ENCODE measurements around the gene NIM1K.
"Not testable (repeated sequence)": the region's sequence is repeated elsewhere in the genome, so short reads cannot be mapped to it uniquely, and the experiment has no call there.

The NIM1K gene

DNA sequence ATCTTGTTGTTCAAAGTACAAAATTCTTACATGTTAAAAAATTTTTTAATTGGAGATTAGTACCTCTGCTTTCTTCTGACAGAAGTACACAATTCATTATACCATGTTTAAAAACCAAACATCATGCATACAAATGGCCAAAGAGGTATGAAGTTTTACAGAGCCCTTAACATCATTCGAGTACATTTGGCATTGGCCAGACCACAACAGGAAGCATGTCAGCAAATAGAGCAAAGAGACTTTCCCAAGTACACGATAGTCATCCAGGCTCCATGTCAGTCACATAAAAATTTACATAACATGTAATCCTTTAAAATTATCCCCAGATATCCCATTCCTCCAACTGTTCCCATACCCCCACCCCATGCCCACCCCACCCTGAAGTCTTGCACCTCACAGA, 98.7 kb downstream of the NIM1K start:
- H3K36me3 Mint-ChIP-seq (ENCODE audit: low read depth): peaks cover 93% of the 10 kb centered on the region
- H3K27ac Mint-ChIP-seq: no peak overlapping the region
- no peaks in the 10 kb centered on the region for H3K9me3 Mint-ChIP-seq
- H3K27me3 Mint-ChIP-seq: no peaks in the 10 kb centered on the region
- intact Hi-C loops (cut with micrococcal nuclease): no loop called here
- no peaks in the 10 kb centered on the region for H3K4me1 Mint-ChIP-seq (ENCODE audit: low read depth)
- H3K4me3 Mint-ChIP-seq: no peak overlapping the region

DNA sequence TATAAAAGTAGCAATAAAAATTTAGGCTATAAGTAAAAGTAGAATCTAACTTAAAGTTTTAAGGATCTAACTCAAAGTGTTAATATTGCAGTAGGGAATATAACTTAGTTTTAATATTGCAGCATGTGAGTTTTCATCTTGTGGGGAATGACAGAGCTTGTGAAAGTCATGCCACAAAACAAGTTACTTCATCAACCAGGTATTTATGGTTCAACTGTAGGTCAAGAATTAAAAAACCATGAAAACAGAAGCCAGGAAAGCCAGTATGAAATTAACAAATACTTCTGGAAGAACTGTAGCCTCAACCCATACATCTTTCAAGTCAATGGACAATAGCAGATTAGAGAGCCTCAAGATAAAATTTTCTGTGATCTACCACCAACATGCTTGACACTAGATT, 102.2 kb downstream of the NIM1K start:
- H3K27ac Mint-ChIP-seq: no peak overlapping the region
- intact Hi-C loops (cut with micrococcal nuclease): no loop called here
- no peaks in the 10 kb centered on the region for H3K9me3 Mint-ChIP-seq
- H3K36me3 Mint-ChIP-seq (ENCODE audit: low read depth): peaks cover 94% of the 10 kb centered on the region
- no peaks in the 10 kb centered on the region for H3K27me3 Mint-ChIP-seq
- no peaks in the 10 kb centered on the region for H3K4me1 Mint-ChIP-seq (ENCODE audit: low read depth)
- H3K4me3 Mint-ChIP-seq: no peak overlapping the region

DNA sequence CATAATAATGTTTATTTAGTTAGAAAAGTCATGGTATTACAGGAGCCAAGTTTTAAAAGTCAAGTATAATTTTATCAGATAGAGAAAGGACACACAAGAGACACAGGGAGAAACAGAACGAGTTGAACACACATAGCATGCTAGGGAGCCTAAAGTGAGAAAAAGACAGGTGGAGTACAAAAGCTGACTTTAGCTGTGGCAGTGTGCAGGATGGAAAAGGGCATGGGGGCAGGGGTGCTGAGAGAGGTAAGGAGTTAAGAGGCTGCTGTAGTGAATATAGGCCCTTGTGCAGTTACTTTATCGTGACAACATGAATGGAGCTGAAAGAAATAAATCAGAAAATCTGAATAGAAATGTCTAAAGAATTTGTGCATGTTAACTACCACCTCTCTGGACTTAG, 103.2 kb downstream of the NIM1K start:
- H3K36me3 Mint-ChIP-seq (ENCODE audit: low read depth): peaks cover 94% of the 10 kb centered on the region
- intact Hi-C loops (cut with micrococcal nuclease): no loop called here
- H3K4me3 Mint-ChIP-seq: no peak overlapping the region
- no peaks in the 10 kb centered on the region for H3K4me1 Mint-ChIP-seq (ENCODE audit: low read depth)
- H3K9me3 Mint-ChIP-seq: no peaks in the 10 kb centered on the region
- H3K27ac Mint-ChIP-seq: no peak overlapping the region
- H3K27me3 Mint-ChIP-seq: no peaks in the 10 kb centered on the region

DNA sequence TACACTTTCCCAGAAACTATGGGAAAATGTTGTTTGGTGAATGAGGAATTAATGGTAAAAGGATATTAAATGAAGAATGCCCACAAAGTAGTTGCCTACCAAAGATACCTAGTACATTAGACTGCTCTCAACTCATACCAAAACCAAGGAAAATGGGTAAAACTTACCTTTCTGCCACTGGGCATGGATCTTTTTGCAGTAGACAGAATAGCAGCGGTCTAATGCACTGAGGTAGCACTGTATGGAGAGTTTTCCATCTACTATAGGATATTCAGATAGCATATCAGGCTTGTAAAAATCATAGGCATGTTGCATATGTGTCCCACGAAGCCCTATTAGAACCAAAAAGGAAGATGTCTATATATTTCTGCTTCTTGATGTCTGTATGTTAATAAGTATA, 104.8 kb downstream of the NIM1K start:
- Mint-ChIP-seq H3K9me3 (no peaks in the 10 kb centered on the region), H3K27me3 (no peaks in the 10 kb centered on the region), H3K4me1 (ENCODE audit: low read depth) (peaks cover 13% of the 10 kb centered on the region), H3K27ac (no peak overlapping the region), H3K36me3 (ENCODE audit: low read depth) (peaks cover 94% of the 10 kb centered on the region), H3K4me3 (no peak overlapping the region)
- intact Hi-C loops (cut with micrococcal nuclease): no loop called here

DNA sequence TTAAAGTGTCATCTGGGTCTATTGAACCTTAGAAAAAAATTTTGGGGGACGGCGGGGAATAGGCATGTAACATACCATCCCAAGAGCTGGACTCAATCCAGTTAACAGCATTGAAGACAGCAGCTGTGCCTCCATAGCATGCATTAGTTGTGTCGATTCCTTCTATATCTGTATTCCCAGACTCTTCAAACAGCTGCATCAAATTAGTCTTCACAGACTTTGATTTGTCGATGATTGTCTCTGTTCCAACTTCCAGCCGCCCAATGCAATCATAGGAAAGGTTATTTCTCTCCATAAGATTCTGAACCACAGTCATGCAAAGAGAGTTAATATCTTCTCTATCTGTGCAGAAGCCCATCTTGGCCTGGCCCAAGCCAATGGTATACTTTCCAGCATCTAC, 106.4 kb downstream of the NIM1K start:
- peaks cover 28% of the 10 kb centered on the region for H3K4me1 Mint-ChIP-seq (ENCODE audit: low read depth)
- H3K36me3 Mint-ChIP-seq (ENCODE audit: low read depth): peaks cover 94% of the 10 kb centered on the region
- H3K27ac Mint-ChIP-seq: no peak overlapping the region
- H3K27me3 Mint-ChIP-seq: no peaks in the 10 kb centered on the region
- no peak overlapping the region for H3K4me3 Mint-ChIP-seq
- no peaks in the 10 kb centered on the region for H3K9me3 Mint-ChIP-seq
- intact Hi-C loops (cut with micrococcal nuclease): no loop called here

DNA sequence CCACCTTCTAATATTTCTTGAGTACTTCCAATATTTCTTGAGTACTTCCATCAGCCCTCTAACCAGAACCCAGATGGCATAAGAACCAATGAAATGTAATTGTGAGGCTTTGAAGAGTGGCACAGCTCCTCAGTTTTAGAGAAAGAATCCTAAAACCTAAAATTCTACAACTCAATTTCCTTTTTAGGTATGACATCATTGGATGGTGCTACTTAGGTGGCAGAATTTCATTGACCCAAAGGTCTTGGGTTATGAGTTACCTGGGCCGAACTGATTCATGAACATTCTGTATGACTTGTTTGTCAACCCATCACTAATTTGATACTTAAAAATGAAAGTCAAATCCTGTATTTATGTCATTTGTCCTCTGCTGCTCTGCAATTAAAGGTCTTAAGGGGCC, 108.1 kb downstream of the NIM1K start:
- H3K36me3 Mint-ChIP-seq (ENCODE audit: low read depth): peaks cover 91% of the 10 kb centered on the region
- H3K27ac Mint-ChIP-seq: no peak overlapping the region
- H3K4me1 Mint-ChIP-seq (ENCODE audit: low read depth): peaks cover 31% of the 10 kb centered on the region
- no peaks in the 10 kb centered on the region for H3K9me3 Mint-ChIP-seq
- H3K27me3 Mint-ChIP-seq: no peaks in the 10 kb centered on the region
- intact Hi-C loops (cut with micrococcal nuclease): no loop called here
- H3K4me3 Mint-ChIP-seq: no peak overlapping the region

DNA sequence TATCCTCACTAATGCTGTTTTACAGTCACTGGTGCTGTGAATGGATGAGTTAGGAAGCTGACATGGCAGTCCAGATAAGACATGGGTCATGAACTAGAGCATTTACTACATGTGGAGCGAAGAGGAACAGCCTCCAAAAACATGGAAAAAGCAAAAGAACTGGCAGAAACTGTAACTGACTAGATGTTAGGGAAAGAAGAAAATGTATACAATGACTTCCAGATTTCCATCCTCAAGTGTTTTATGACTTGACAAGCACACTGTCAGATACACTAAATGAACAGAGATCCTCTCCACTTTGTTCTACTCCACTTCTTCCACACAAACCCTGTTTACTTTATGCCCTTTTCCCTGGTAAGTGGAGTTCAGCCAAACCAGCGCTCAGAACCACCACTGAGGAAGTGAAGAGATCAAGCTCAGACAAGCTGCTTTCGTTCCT, 109.6 kb downstream of the NIM1K start:
- H3K27ac Mint-ChIP-seq: no peak overlapping the region
- peaks cover 38% of the 10 kb centered on the region for H3K4me1 Mint-ChIP-seq (ENCODE audit: low read depth)
- H3K27me3 Mint-ChIP-seq: no peaks in the 10 kb centered on the region
- H3K4me3 Mint-ChIP-seq: no peak overlapping the region
- intact Hi-C loops (cut with micrococcal nuclease): no loop called here
- peaks cover 82% of the 10 kb centered on the region for H3K36me3 Mint-ChIP-seq (ENCODE audit: low read depth)
- no peaks in the 10 kb centered on the region for H3K9me3 Mint-ChIP-seq

DNA sequence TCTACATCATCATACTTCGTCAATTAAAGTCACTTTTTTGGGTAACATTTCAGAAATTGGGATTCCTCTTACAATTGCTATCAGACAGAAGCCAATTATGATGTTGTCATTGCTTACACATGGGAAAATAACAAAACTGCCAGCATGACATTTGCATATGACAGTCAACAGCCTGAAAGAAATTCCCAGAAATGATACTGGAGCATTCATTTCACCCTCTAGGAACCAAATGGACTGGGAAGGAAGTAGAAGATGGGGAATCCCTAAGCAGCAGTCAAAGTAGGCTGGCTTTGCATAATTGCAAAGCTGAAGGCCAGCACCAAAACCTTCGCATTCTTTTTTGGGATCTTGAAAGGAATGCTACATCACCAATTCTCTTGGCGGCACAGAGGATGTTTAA, 110.5 kb downstream of the NIM1K start:
- no peaks in the 10 kb centered on the region for H3K9me3 Mint-ChIP-seq
- no peak overlapping the region for H3K4me3 Mint-ChIP-seq
- H3K36me3 Mint-ChIP-seq (ENCODE audit: low read depth): peaks cover 80% of the 10 kb centered on the region
- intact Hi-C loops (cut with micrococcal nuclease): no loop called here
- H3K27me3 Mint-ChIP-seq: no peaks in the 10 kb centered on the region
- no peak overlapping the region for H3K27ac Mint-ChIP-seq
- H3K4me1 Mint-ChIP-seq (ENCODE audit: low read depth): peaks cover 39% of the 10 kb centered on the region

DNA sequence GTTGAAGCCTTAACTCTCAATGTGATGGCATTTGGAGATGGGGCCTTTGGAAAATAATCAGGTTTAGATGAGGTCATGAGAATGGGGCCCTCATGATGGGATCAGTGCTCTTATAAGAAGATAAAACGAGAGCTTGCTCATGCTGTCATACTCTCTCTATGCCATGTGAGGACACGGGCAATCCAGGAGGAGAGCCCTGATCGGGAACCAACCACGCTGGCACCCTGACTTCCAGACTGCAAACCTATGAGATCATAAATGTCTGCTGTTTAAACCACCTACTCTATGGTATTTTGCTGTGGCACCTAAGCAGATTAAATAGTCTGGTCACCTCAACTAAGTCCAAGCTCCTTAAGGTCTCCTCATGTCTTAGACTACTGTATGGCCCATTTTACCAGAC, 111.2 kb downstream of the NIM1K start:
- intact Hi-C loops (cut with micrococcal nuclease): no loop called here
- H3K4me3 Mint-ChIP-seq: no peak overlapping the region
- no peaks in the 10 kb centered on the region for H3K9me3 Mint-ChIP-seq
- no peak overlapping the region for H3K27ac Mint-ChIP-seq
- H3K4me1 Mint-ChIP-seq (ENCODE audit: low read depth): peaks cover 39% of the 10 kb centered on the region
- H3K36me3 Mint-ChIP-seq (ENCODE audit: low read depth): peaks cover 73% of the 10 kb centered on the region
- no peaks in the 10 kb centered on the region for H3K27me3 Mint-ChIP-seq

DNA sequence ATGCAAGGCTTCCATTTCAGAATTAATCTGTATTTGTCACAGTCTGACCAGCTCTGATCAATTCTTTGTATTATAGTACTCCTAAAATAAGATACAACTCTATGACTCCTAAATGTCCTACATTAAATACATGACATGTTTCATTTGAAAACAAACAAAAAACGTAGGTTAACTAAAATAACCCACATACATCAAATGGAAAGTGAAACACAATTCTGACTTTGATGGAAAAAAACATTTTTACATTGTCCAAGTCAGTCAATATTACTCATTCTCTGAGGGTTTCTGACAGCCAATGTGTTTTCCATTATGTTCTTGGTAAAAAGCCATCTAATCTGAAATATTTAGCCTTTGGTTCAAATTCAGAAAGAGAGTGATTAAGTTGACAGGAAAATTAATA, 112.5 kb downstream of the NIM1K start:
- Mint-ChIP-seq H3K27ac (no peak overlapping the region), H3K4me3 (no peak overlapping the region), H3K4me1 (ENCODE audit: low read depth) (peaks cover 46% of the 10 kb centered on the region), H3K27me3 (no peaks in the 10 kb centered on the region), H3K36me3 (ENCODE audit: low read depth) (peaks cover 69% of the 10 kb centered on the region), H3K9me3 (no peaks in the 10 kb centered on the region)
- intact Hi-C loops (cut with micrococcal nuclease): no loop called here

DNA sequence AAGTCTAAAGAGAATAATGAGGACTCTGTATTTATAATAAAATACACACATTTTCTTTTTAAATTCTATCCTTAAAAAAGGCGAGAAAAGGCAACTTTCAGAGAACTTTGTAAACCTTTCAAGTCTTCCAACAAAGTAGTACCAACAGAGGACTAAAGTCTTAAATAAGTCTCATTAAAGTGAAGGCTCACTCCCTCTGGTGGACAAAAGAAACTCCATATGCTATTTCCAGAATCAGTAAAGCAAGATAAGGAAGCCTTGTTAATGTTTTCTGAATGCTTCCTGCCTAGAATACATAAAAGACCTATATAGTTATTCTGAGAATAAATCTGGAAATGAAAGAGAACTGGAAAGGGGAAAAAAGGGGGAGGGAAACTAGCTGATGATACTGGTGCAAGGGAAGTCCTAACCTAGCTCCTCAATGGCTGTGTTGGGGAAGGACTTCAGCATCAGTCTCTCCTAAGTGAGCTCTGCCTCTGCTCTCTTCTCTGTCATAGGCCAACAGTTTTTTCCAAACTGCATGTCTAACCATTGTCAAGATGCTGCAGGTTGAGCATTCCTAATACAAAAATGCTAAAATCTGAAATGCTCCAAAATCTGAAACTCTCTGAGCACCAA, 114.0 kb downstream of the NIM1K start:
- Mint-ChIP-seq H3K4me1 (ENCODE audit: low read depth) (peaks cover 52% of the 10 kb centered on the region), H3K4me3 (no peak overlapping the region), H3K27me3 (no peaks in the 10 kb centered on the region), H3K27ac (no peak overlapping the region), H3K9me3 (no peaks in the 10 kb centered on the region), H3K36me3 (ENCODE audit: low read depth) (peaks cover 57% of the 10 kb centered on the region)
- intact Hi-C loops (cut with micrococcal nuclease): loop anchor here (5.0 kb wide), 1 partner anchor 394 kb away; no protein-coding TSS in a partner anchor

DNA sequence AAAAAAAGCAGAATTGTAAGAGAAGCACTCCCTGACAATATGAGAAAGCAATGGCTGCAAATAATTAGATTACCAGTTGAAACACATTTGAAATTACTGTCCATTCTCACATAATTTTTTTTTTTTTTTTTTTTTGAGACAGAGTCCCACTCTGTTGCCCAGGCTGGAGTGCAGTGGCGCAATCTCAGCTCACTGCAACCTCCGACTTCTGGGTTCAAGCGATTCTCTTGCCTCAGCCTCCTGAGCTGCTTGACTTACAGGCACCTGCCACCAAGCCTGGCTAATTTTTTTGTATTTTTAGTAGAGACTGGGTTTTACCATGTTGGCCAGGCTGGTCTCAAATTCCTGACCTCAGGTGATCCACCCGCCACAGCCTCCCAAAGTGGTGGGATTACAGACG, 114.9 kb downstream of the NIM1K start:
- peaks cover 46% of the 10 kb centered on the region for H3K4me1 Mint-ChIP-seq (ENCODE audit: low read depth)
- intact Hi-C loops (cut with micrococcal nuclease): loop anchor here (5.0 kb wide), 1 partner anchor 395 kb away; no protein-coding TSS in a partner anchor

DNA sequence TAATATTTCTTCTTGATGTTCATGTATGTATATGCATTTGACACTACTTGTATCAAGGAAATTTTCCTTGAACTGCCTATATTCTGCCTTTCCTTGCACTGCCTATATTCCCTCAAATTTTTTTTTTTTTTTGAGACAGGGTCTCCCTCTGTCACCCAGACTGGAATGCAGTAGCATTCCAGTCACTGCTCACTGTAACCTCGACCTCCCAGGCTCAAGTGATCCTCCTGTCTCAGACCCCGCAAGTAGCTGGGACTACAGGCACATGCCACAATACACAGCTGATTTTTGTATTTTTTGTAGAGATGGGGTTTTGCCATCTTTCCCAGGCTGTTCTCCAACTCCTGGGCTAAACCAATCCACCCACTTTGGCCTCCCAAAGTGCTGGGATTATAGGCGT, 117.1 kb downstream of the NIM1K start:
- Mint-ChIP-seq H3K9me3 (peaks cover 6% of the 10 kb centered on the region), H3K4me1 (ENCODE audit: low read depth) (peaks cover 48% of the 10 kb centered on the region), H3K36me3 (ENCODE audit: low read depth) (peaks cover 53% of the 10 kb centered on the region), H3K27ac (no peak overlapping the region), H3K27me3 (no peaks in the 10 kb centered on the region), H3K4me3 (peak overlapping the region; percentile 24)
- intact Hi-C loops (cut with micrococcal nuclease): loop anchor here (5.0 kb wide), 1 partner anchor 397 kb away; no protein-coding TSS in a partner anchor

More for the DNA sequence above, 114.9 kb downstream of the NIM1K start:
- not testable (repeated sequence) for H3K4me3 Mint-ChIP-seq, H3K9me3 Mint-ChIP-seq, H3K27ac Mint-ChIP-seq, H3K27me3 Mint-ChIP-seq
- H3K36me3 Mint-ChIP-seq (ENCODE audit: low read depth): peaks cover 54% of the 10 kb centered on the region

DNA sequence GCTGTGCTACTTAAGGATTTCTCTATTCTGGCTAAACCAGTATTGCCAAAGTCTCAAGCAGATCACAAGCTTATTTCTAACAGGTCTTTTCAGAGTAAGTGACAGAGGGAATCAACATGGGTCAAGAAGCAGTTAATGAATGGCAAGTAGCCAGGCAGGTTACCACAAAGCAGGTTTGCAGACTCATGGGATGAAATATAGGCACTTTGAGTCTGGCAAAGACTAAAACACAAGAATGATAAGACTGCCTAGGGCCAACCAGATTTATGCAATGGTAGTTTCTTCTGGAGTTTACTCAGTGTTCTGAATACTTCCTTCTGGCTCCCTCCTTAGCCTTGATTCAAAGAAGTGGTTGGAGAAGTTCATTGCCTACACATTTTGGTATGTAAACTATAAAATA, 117.6 kb downstream of the NIM1K start:
- peaks cover 51% of the 10 kb centered on the region for H3K36me3 Mint-ChIP-seq (ENCODE audit: low read depth)
- no peak overlapping the region for H3K27ac Mint-ChIP-seq
- peaks cover 11% of the 10 kb centered on the region for H3K9me3 Mint-ChIP-seq
- H3K4me3 Mint-ChIP-seq: no peak overlapping the region
- no peaks in the 10 kb centered on the region for H3K27me3 Mint-ChIP-seq
- intact Hi-C loops (cut with micrococcal nuclease): loop anchor here (5.0 to 10.0 kb wide), 6 partner anchors 78 to 1495 kb away; partner anchors contain the start of genes MRPS30 and NNT
- H3K4me1 Mint-ChIP-seq (ENCODE audit: low read depth): peaks cover 48% of the 10 kb centered on the region
